Lung (tissue), 12 donors: ENCODE results near the gene RAB3C. TPM values are rescaled to one million over a fixed set of nuclear protein-coding genes. Genes with fewer than 3 reads are reported as not detected.

Source experiments
- ATAC-seq: fragments of 200-7000 bp; cut with Tn5 transposase; one replicate; pipeline ENCODE4 v1.9.1; 2020; ENCODE audit warnings: moderate number of reproducible peaks; ENCODE audit not compliant: insufficient read depth, low FRiP score
- DNase-seq, 3 donors: peaks; one replicate each; pipeline ENCODE4 v3.0.0-alpha.2; 2013 to 2017
- H3K27ac ChIP-seq, 2 donors: one replicate each; pipeline ENCODE4 v1.5.1; 2013; ENCODE audit warnings: mild to moderate bottlenecking in 2 of 2, moderate library complexity in 2 of 2, control low read depth in 1 of 2, inconsistent platforms in 1 of 2, low read depth in 1 of 2, low read length in 1 of 2
- H3K27me3 ChIP-seq, 3 donors: one replicate each; pipeline ENCODE4 v1.5.1; 2013; ENCODE audit warnings: low read length in 2 of 3; ENCODE audit not compliant: control insufficient read depth in 3 of 3, insufficient read depth in 3 of 3
- H3K36me3 ChIP-seq, 4 donors: one replicate each; pipeline ENCODE4 v1.5.1; 2013; ENCODE audit warnings: low read length in 4 of 4, mild to moderate bottlenecking in 1 of 4, moderate library complexity in 1 of 4; ENCODE audit not compliant: control insufficient read depth in 4 of 4, insufficient read depth in 4 of 4
- H3K4me1 ChIP-seq, 5 donors: one replicate each; pipeline ENCODE4 v1.5.1; 2013; ENCODE audit warnings: low read length in 5 of 5, mild to moderate bottlenecking in 2 of 5, moderate library complexity in 1 of 5; ENCODE audit not compliant: control insufficient read depth in 5 of 5, insufficient read depth in 5 of 5
- H3K4me3 ChIP-seq: one replicate; pipeline ENCODE4 v1.5.1; 2013; ENCODE audit warnings: mild to moderate bottlenecking, control low read depth, moderate library complexity
- H3K9ac ChIP-seq, 2 donors: one replicate each; pipeline ENCODE4 v1.5.1; 2013; ENCODE audit warnings: low read length in 2 of 2, control low read depth in 1 of 2; ENCODE audit not compliant: insufficient read depth in 1 of 2
- H3K9me3 ChIP-seq, 4 donors: one replicate each; pipeline ENCODE4 v1.5.1; 2013; ENCODE audit warnings: low read length in 3 of 4, mild to moderate bottlenecking in 1 of 4, moderate library complexity in 1 of 4; ENCODE audit not compliant: control insufficient read depth in 4 of 4, insufficient read depth in 3 of 4
- CTCF ChIP-seq: IDR thresholded peaks from 2 replicates; pipeline ENCODE4 v1.5.1; 2012; ENCODE audit warnings: mild to moderate bottlenecking; ENCODE audit errors: control extremely low read depth, extremely low read depth
- WGBS, 2 donors: extraction: QIAGEN DNeasy Blood & Tissue Kit; methylation state at CpG; one replicate each; pipeline ENCODE4 v1.1.7; 2013; 5-methylcytosine and 5-hydroxymethylcytosine counted together
- polyA plus RNA-seq, 2 donors: library from polyadenylated mRNA; stranded (reverse); fragments of 200-250 nt; gene quantifications; one replicate each; pipeline ENCODE4 v1.2.1, GENCODE V29; 2013
- total RNA-seq, 2 donors: library from RNA; depleted of rRNA in 1 of 2; stranded (reverse); fragments of >200 nt in 1 of 2; gene quantifications; one replicate each; pipeline ENCODE4 v1.2.1, GENCODE V29; 2014 to 2021
- donor health status: control.
- donor health status: control.
- donor health status: Bipolar disorder and iron deficiency.
- donor health status: healthy.
- donor health status: DM: yes; HTN: yes; CAD: no.

The RAB3C gene
- total and polyA plus RNA-seq, 4 donors: 0.35 to 1.1 (median 0.86) TPM

GRCh38 chr5:58628626-58629025 lies 45.8 kb downstream of the RAB3C start:
- DNase-seq (peak in 1 of 3 donors; percentile 19), ATAC-seq (no peak)
- no peaks in the 10 kb centered on the region for H3K36me3 ChIP-seq
- no peak overlapping the region for H3K4me3 ChIP-seq
- WGBS, 2 donors: 62 to 71% methylated on average over 5 of the region's 5 CpGs
- no peak for TF ChIP-seq CTCF
- H3K9me3 ChIP-seq: no peaks in the 10 kb centered on the region
- no peak overlapping the region for H3K9ac ChIP-seq
- H3K27me3 ChIP-seq: no peaks in the 10 kb centered on the region
- peaks cover 0 to 10% (median 6%) of the 10 kb centered on the region in 5 donors for H3K4me1 ChIP-seq
- no peak overlapping the region for H3K27ac ChIP-seq

GRCh38 chr5:58629271-58630159 lies 46.6 kb downstream of the RAB3C start:
- no peak for TF ChIP-seq CTCF

GRCh38 chr5:58631895-58632294 lies 49.0 kb downstream of the RAB3C start:
- no peak for DNase-seq
- Histone ChIP-seq H3K27ac (no peak overlapping the region), H3K36me3 (no peaks in the 10 kb centered on the region), H3K27me3 (no peaks in the 10 kb centered on the region), H3K4me1 (peaks cover 0 to 7% (median 4%) of the 10 kb centered on the region in 5 donors), H3K4me3 (no peak overlapping the region), H3K9ac (no peak overlapping the region), H3K9me3 (no peaks in the 10 kb centered on the region)
- 94 to 96% methylated on average over 1 of the region's 1 CpG for WGBS, 2 donors
- no peak for ATAC-seq
- no peak for TF ChIP-seq CTCF

More at GRCh38 chr5:58629271-58630159, 46.6 kb downstream of the RAB3C start:
- Histone ChIP-seq H3K36me3 (no peaks in the 10 kb centered on the region), H3K4me3 (no peak overlapping the region), H3K4me1 (peaks cover 0 to 7% (median 4%) of the 10 kb centered on the region in 5 donors), H3K9me3 (no peaks in the 10 kb centered on the region), H3K9ac (no peak overlapping the region), H3K27ac (no peak overlapping the region), H3K27me3 (no peaks in the 10 kb centered on the region)
- DNase-seq (peak; percentile 72 to 97 (median 97)), ATAC-seq (no peak)
- 41 to 46% methylated on average over 6 of the region's 6 CpGs for WGBS, 2 donors
